D721Med (cell line): ENCODE measurements around the gene IGDCC3.

ENCODE experiments used
- DNase-seq: peaks from one replicate; pipeline ENCODE4 v3.0.0; 2011; ENCODE audit warnings: low spot score; ENCODE audit not compliant: insufficient read length
- FAIRE-seq: peaks from 2 replicates; lab custom pipeline; 2011; peaks lifted over from hg19 to GRCh38; lab: Jason Lieb, UNC
- CTCF ChIP-seq: IDR thresholded peaks from 2 replicates; pipeline ENCODE4 v1.5.1; 2012; ENCODE audit warnings: mild to moderate bottlenecking, control low read depth; ENCODE audit not compliant: insufficient read depth; ENCODE audit errors: missing control alignments

IGDCC3 gene

GRCh38 chr15:65377976-65378366 lies at the start of gene IGDCC3:
Gene IGDCC3 (minus strand): TSS chr15:65378002. CDS start chr15:65377788, 214 bp downstream.
- TF ChIP-seq CTCF, result no peak
- FAIRE-seq, result no peak
- no peak for DNase-seq

- no peak for DNase-seq
- no peak for TF ChIP-seq CTCF
- FAIRE-seq, result no peak
Measured at GRCh38 chr15:65426216-65426853, 48.5 kb upstream of the IGDCC3 start.

GRCh38 chr15:65424683-65425082 lies 46.9 kb upstream of the IGDCC3 start:
- FAIRE-seq (no peak), DNase-seq (no peak)
- no peak for TF ChIP-seq CTCF

GRCh38 chr15:65423976-65424679 lies 46.3 kb upstream of the IGDCC3 start:
- DNase-seq, result no peak
- no peak for FAIRE-seq
- no peak for TF ChIP-seq CTCF

- TF ChIP-seq CTCF, result no peak
- DNase-seq (no peak), FAIRE-seq (no peak)
Measured at GRCh38 chr15:65423150-65423975, 45.6 kb upstream of the IGDCC3 start.

DNA sequence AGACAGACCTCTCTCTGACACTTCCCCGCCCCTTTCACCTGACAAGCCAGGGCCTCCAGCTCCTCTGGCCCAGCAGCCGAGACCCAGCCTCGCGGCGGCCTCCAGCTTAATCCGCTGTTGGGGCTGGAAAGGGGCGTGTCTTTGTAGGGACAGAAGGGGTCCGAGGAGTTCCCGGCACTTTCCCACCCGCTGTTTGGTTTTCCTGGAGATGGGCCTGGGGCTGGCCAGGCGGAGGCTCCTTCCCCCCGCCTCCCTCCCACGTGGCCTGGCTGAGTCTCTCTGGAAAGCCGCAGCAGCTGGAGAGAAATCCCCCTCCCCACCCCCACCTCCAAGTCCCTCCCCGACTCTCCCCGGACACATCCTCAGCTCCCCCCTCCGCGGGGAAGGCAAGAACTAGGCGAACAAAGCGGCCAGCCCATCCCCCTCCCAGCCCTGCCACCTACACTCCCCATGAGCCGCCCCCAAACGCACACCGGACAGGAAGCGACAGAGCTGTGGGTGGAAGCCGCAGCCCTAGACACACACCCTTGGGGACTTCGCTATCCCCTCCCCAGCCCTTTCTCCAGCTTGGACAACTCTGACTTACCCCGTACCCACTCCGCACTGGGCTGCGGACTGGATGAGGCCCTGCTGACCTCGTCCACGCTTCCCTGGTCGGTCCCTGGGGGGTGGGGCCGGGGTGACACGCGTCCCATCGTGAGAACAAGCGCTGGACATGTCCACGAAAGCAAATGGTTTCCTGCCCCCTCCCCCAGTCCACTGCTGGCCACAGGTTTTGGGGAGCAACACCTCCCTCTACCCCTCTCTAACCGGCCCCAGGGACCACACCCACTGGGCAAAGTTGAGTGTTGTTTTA lies 43.8 kb upstream of the IGDCC3 start:
- TF ChIP-seq CTCF, result no peak
- peak; percentile 61 for DNase-seq
- FAIRE-seq, result no peak
